IPS-18a (cell line): ENCODE measurements around the gene REX1BD.
A peak's percentile ranks its signal among the peaks of the same experiment; 100 is the strongest.

Experiments used
- H3K27ac ChIP-seq: one replicate; pipeline ENCODE4 v1.5.1; 2013; ENCODE audit warnings: low read length
- H3K27me3 ChIP-seq: one replicate; pipeline ENCODE4 v1.6.1; 2013; ENCODE audit warnings: mild to moderate bottlenecking, low read length; ENCODE audit not compliant: control insufficient read depth, insufficient read depth
- H3K36me3 ChIP-seq: one replicate; pipeline ENCODE4 v1.6.1; 2013; ENCODE audit warnings: low read depth, low read length; ENCODE audit not compliant: control insufficient read depth
- H3K4me1 ChIP-seq: one replicate; pipeline ENCODE4 v1.6.1; 2013; ENCODE audit warnings: low read depth, low read length; ENCODE audit not compliant: control insufficient read depth
- H3K4me3 ChIP-seq: one replicate; pipeline ENCODE4 v1.5.1; 2013; ENCODE audit warnings: low read length
- H3K9ac ChIP-seq: one replicate; pipeline ENCODE4 v1.6.1; 2013; ENCODE audit warnings: mild to moderate bottlenecking, low read length, moderate library complexity
- H3K9me3 ChIP-seq: one replicate; pipeline ENCODE4 v1.6.1; 2013; ENCODE audit warnings: low read depth, low read length; ENCODE audit not compliant: control insufficient read depth

REX1BD gene

DNA sequence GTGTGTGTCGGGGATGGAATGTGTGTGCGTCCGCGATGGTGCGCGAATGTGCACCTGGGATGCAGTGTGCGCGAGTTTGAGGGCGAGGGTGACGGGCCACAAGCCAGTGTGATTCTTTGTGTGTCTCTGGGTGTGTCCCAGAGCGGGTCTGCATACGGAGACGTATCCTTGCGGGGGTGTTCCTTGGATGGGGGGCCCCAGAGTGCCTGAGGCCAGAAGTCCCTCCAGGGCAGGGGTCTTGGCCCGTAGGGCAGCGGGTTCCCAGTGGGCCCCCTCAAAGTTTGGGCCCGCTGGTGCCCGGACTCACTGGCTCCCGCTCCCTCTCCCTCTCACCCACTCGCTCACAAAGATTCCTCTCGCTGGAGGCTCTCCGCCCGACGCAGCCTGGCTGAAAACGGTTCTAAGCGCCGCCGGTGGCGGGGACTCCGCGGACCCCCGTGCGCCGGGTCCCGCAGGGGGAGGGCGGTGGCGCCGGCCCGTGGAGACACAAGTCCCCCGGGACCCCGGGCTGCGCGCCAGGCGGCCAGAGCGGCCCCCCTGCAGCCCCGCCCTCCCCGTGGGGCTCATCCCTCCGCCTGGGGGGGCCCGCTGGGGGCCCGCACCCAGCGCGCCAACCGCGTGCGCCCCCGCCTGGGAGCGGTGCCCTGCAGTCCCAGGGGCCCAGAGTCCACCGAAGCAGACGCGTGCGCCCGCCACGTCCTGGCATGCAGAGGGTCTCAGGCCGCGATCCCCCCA is 17.1 kb downstream of the REX1BD start:
- no peak overlapping the region for H3K4me3 ChIP-seq
- no peak overlapping the region for H3K27ac ChIP-seq
- peaks cover 98% of the 10 kb centered on the region for H3K27me3 ChIP-seq
- peaks cover 25% of the 10 kb centered on the region for H3K4me1 ChIP-seq
- no peak overlapping the region for H3K9ac ChIP-seq
- H3K9me3 ChIP-seq: no peaks in the 10 kb centered on the region
- H3K36me3 ChIP-seq: no peaks in the 10 kb centered on the region

DNA sequence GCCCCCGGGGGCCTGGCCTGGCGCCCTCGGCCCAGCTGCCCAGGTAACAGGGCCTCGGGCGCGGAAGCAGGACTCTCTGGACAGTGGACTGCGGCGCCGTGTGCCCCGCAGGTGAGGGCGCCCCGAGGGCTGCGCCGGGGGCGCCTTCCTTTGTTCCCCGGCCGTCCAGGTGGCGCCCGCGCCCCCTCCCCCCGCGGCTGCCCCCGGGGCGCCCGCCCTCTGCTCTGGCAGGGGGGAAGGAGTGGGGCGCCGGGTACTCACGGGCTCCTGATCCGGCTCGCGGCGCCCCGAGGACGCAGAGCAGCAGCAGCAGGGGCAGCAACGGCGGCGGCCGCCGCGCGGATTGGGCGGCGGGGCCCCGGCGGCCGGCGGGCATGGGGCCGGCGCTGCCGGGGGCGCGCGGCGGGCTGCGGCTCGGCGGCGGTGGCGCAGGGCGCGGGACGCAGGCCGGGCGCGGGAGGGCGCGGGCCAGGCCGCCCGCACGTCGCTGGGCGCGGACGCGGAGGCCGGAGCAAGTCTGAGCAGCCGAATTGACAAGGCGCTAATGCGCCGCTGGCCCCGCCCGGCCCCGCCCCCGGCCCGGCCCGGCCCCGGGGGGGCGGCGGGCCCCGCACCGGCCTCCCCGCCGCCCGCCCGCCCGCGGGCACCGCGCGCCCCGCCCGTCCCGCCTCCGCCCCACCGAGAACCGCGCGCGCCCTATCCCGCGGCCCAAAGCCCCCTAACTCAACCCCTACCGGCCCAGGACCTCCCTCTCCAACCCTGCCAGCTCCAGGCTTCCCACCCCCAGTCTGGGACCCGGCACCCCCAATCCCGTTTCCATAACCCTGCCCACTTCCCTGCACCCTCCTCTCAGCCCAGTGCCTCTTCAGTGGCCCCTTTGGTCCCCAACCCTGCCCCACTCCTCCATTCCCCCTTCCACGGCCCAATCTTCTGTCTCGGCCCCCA is 18.0 kb downstream of the REX1BD start, which contains the start of gene CRLF1:
TSS of gene CRLF1 (minus strand) at position 519 of the 945 bp plus-strand sequence. CDS start at position 376, 143 bp downstream.
- Histone ChIP-seq H3K4me1 (peaks cover 30% of the 10 kb centered on the region), H3K27ac (no peak within 1 kb of the TSS), H3K9me3 (no peaks in the 10 kb centered on the region), H3K9ac (no peak within 1 kb of the TSS), H3K4me3 (no peak within 1 kb of the TSS), H3K36me3 (no peaks in the 10 kb centered on the region), H3K27me3 (peaks cover 98% of the 10 kb centered on the region)

GRCh38 chr19:18607226-18608101 is 18.9 kb downstream of the REX1BD start:
- Histone ChIP-seq H3K4me1 (peaks cover 37% of the 10 kb centered on the region), H3K4me3 (no peak overlapping the region), H3K27me3 (peaks cover 98% of the 10 kb centered on the region), H3K27ac (no peak overlapping the region), H3K9ac (no peak overlapping the region), H3K36me3 (no peaks in the 10 kb centered on the region), H3K9me3 (no peaks in the 10 kb centered on the region)

DNA sequence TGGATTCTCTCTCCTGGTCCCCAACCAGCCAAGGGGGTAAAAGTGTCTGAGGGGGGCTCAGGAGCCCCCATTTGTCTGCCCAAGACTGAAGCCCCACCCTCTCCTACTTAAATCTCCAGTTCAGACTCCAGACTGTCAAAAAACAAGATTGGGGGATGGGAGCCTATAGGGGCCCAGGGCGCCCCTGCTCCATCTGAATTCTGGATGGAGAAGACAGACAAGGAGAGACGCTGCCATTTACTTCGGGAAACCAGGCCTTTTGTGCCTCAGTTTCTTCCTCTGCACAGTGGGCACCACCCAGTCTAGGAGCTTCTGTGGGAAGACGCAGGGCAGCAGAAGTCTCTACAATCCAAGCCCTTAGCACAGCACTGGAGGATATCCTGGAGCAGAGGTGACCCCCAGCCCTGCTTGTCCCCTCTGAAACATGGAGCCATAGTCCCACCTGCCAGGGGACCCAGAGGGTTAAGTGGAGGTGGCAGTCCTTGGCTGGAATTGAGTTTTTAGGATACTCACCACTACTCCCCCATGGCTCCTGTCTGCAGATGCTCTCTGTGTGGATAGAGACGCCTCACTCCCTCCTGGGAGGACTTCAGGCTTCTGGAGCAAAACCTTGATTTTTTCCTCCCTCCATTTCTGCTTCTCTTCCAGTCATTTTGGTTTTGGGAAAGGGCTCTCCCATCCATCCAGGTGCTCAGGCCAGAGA is 19.7 kb downstream of the REX1BD start:
- no peaks in the 10 kb centered on the region for H3K9me3 ChIP-seq
- H3K4me3 ChIP-seq: no peak overlapping the region
- no peaks in the 10 kb centered on the region for H3K36me3 ChIP-seq
- no peak overlapping the region for H3K9ac ChIP-seq
- H3K4me1 ChIP-seq: peaks cover 39% of the 10 kb centered on the region
- H3K27me3 ChIP-seq: peaks cover 98% of the 10 kb centered on the region
- no peak overlapping the region for H3K27ac ChIP-seq

GRCh38 chr19:18608805-18609716 is 20.5 kb downstream of the REX1BD start:
- no peaks in the 10 kb centered on the region for H3K9me3 ChIP-seq
- no peak overlapping the region for H3K9ac ChIP-seq
- H3K4me1 ChIP-seq: peaks cover 41% of the 10 kb centered on the region
- H3K27me3 ChIP-seq: peaks cover 98% of the 10 kb centered on the region
- no peak overlapping the region for H3K4me3 ChIP-seq
- no peak overlapping the region for H3K27ac ChIP-seq
- H3K36me3 ChIP-seq: no peaks in the 10 kb centered on the region

DNA sequence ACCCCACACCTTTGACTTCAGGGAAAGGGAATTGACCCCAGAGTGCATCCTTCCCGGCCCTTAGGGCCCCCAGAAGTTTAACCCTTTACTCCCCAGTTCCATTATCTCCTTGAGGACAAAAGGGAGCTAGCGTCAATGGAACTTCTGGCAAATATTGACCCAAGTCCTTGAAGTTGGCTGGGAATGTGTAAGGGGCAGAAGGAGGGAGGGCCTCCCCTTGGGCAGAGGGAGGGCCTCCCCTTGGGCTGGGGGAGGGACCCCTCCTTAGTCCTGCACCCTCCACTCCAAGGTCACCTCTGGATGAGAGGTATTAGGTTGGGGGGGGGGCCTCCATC is 21.1 kb downstream of the REX1BD start:
- Histone ChIP-seq H3K36me3 (no peaks in the 10 kb centered on the region), H3K9me3 (no peaks in the 10 kb centered on the region), H3K27ac (no peak overlapping the region), H3K27me3 (peaks cover 98% of the 10 kb centered on the region), H3K4me1 (peaks cover 39% of the 10 kb centered on the region), H3K9ac (no peak overlapping the region), H3K4me3 (no peak overlapping the region)

DNA sequence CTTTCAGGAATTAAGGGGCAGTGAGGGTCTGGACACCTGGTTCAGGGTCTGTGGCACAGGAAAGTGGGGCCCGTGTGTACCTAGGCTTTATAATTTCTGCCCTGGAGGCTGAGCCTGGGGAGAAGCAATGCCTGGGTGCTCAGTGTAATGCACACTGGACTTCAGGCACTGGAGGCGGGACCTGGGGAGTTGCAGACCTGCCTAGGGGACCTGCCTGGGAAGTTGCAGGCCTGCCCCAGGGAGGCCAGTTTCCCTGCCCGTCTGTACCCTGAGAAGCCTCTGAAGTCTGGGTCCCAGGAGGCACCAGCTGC is 21.6 kb downstream of the REX1BD start:
- Histone ChIP-seq H3K9me3 (no peaks in the 10 kb centered on the region), H3K4me1 (peaks cover 39% of the 10 kb centered on the region), H3K9ac (no peak overlapping the region), H3K36me3 (no peaks in the 10 kb centered on the region), H3K27me3 (peaks cover 98% of the 10 kb centered on the region), H3K27ac (no peak overlapping the region), H3K4me3 (peak overlapping the region; percentile 33)

GRCh38 chr19:18610556-18611326 is 22.1 kb downstream of the REX1BD start:
- Histone ChIP-seq H3K4me1 (peaks cover 39% of the 10 kb centered on the region), H3K4me3 (peak overlapping the region; percentile 33), H3K36me3 (no peaks in the 10 kb centered on the region), H3K9ac (no peak overlapping the region), H3K27ac (no peak overlapping the region), H3K27me3 (peaks cover 98% of the 10 kb centered on the region), H3K9me3 (no peaks in the 10 kb centered on the region)

DNA sequence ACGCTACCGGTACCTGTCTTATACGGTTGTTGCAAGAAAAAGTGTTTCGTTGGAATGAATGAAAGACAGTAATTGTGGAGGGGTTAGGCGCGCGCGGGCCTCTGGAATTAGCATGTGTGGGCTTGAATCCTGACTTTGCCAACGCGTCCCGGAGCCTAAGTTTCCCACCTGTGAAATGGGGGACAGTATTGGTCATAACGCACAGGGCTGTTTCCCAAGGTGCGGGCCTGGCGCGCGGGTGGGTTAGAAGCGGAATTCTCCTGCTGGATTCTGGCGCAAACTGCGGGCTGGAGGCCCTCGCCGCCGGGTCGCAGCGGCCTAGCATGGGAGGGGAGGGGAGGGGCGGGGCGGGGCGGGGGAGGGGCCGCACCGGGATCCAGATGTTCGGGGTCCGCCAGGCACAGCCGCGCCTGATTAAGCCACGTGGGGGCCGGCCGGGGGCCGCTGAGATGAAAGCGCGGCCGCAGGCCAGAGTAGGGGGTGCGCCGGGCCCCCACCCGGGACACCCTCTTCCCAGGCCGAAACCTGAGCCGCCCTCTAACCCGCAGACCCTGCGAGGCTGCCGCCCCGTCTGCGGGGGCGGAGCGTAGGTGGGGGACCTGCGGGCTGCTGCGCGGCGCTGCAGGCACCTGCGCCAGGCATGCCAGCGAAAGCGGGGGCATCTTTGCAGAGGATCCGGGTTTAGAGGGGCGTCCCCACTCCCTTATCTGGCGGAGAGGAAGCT is 22.9 kb downstream of the REX1BD start:
- H3K27me3 ChIP-seq: peaks cover 96% of the 10 kb centered on the region
- no peaks in the 10 kb centered on the region for H3K36me3 ChIP-seq
- H3K4me3 ChIP-seq: peak overlapping the region; percentile 59
- H3K9ac ChIP-seq: no peak overlapping the region
- no peaks in the 10 kb centered on the region for H3K9me3 ChIP-seq
- H3K27ac ChIP-seq: no peak overlapping the region
- H3K4me1 ChIP-seq: peaks cover 39% of the 10 kb centered on the region
